HG03354 (cell line): ENCODE results near the gene STRADB.
"Not testable (repeated sequence)": the region's sequence is repeated elsewhere in the genome, so short reads cannot be mapped to it uniquely, and the experiment has no call there.

Experiments used
- ATAC-seq: cut with Tn5 transposase; IDR thresholded peaks from one replicate; pipeline ENCODE4 v1.9.1; 2021; ENCODE audit warnings: mild to moderate bottlenecking; ENCODE audit not compliant: unreplicated experiment, poor library complexity, severe bottlenecking

The STRADB gene

DNA sequence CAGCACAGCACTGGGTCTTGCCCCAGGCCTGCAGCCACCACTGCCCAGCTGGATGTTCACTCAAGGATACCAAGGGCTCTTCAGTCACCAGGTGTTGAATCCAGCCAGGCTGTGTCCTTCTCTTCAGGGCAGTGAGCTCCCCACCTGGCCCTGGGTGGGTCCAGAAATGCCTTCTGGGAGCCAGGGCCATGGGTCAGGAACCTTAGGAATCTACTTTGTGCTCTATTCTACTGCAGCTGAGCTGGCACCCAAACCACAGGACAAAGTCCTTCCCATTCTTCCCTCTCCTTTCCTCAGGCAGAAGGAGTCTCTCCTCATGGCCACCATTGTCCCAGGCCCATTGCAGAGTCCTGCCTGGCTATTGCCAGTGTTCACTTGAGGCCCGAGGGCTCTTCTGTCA is 13.0 kb downstream of the STRADB start:
- ATAC-seq: no peak

GRCh38 chr2:201465524-201465971 is 14.0 kb downstream of the STRADB start:
- ATAC-seq: no peak

GRCh38 chr2:201466050-201466675 is 14.6 kb downstream of the STRADB start:
- ATAC-seq: no peak

GRCh38 chr2:201467666-201468065 is 16.1 kb downstream of the STRADB start:
- no peak for ATAC-seq

- no peak for ATAC-seq
Measured at GRCh38 chr2:201470821-201471731, 19.5 kb downstream of the STRADB start.

GRCh38 chr2:201471732-201472393 is 20.3 kb downstream of the STRADB start:
- no peak for ATAC-seq

GRCh38 chr2:201472411-201472810 is 20.9 kb downstream of the STRADB start:
- ATAC-seq: no peak

GRCh38 chr2:201482543-201482942 is 31.0 kb downstream of the STRADB start:
- ATAC-seq: no peak

DNA sequence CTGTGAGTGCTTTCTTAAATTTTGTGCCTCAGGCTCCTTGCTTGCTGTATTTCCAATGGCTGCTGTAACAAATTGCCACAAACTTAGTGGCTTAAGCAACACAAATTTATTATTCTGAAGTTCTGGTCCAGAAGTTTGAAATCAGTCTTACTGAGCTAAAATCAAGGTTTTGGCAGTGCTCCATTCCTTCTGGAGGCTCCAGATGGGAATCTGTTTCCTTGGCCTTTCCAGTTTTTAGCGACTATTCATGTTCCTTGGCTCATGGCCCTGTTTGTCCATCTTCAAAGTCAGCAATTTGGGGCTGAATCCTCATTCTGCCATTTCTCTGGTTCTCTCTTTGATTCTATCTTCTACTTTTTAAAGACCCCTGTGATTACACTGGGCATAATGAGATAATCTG is 31.8 kb downstream of the STRADB start:
- ATAC-seq: no peak

GRCh38 chr2:201483758-201484157 is 32.2 kb downstream of the STRADB start:
- not testable (repeated sequence) for ATAC-seq

- no peak for ATAC-seq
Measured at GRCh38 chr2:201484805-201485204, 33.3 kb downstream of the STRADB start.

GRCh38 chr2:201490291-201490690 is 38.8 kb downstream of the STRADB start:
- no peak for ATAC-seq

GRCh38 chr2:201496785-201497184 is 45.2 kb downstream of the STRADB start:
- ATAC-seq: no peak

DNA sequence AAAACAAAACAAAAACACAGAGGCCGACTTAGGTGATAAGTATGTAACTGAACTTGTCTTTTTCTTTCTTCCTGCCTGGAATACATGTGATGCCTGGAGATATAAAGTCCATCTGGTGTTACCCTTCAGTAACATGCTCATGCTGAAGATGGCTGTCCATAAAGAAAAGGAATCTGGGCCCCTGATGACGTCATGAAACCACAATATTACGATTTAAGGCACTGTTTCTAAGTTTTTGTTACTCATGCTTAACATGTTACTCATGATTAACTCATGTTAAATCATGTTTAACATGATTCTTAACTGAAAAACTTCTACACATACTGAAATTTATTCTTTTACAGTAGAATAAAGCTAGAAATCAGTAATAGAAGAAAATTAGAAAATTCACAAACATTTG is 49.0 kb downstream of the STRADB start:
- no peak for ATAC-seq

GRCh38 chr2:201502713-201503112 is 51.2 kb downstream of the STRADB start:
- no peak for ATAC-seq

DNA sequence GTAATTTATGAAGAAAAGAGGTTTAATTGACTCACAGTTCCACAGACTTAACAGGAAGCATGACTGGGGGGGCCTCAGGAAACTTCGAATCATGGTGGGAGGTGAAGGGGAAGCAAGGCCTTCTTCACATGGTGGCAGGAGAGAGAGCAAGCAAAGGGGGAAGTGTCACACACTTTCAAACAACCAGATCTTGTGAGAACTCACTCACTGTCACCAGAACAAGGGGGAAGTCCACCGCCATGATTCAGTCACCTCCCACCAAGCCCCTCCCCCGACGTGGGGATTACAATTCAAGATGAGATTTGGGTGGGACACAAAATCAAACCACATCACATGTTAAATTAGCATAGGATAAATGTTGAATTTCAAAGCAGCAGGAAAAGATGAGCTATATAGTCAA is 56.2 kb downstream of the STRADB start:
- ATAC-seq: no peak

DNA sequence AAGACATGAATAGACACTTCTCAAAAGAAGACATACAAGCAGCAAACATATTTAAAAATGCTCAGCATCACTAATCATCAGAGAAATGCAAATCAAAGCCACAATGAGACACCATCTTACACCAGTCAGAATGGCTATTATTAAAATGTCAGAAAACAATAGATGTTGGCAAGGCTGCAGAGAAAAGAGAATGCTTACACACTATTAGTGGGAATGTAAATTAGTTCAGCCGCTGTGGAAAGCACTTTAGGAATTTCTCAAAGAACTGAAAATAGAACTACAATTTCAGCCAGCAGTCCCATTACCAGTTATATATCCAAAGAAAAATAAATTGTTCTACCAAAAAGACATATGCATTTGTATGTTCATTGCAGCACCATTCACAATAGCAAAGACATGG is 61.7 kb downstream of the STRADB start:
- no peak for ATAC-seq

DNA sequence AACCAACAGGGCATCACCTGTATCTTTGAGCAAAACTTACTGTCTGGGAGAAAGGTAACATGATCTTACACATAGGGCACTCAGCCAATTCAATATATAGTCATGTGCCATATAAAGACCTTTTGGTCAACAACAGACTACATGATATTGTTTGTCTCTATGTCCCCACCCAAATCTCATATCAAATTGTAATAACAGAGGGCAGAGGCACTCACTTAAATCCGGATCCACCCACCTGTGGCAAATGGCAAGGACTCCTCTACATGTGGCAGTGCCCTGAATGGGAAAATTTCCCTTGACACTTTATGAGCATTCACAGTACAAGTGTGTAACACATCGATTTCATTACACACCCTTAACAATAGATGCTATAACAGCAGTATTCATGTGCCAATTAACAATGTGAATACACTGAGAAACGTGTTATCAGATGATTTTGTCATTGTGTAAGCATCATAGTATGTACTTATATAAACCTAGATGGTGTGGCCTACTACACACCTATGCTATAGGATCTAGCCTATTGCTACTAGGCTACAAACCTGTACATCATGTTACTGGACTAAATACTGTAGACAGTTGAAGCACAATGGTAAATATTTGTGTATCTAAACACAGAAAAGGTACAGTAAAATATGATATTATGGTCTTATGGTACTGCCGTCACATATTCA is 64.2 kb downstream of the STRADB start:
- no peak for ATAC-seq

- ATAC-seq: no peak
Measured at GRCh38 chr2:201517094-201517493, 65.6 kb downstream of the STRADB start.

DNA sequence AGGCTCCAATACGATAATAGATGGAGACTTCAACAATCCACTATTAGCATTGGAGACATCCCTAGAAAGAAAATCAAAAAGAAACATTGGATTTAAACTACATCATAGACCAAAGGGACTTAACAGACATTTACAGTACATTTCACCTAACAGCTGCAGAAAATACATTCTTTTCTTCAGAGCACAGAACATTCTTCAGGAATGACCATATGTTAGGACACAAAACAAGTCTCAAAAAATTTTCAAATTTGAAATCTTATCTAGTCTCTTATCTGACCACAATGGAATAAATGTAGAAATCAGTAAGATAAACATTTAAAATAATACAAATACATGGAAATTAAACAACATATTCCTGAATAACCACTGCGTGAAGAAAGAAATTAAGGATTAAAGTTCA is 68.7 kb downstream of the STRADB start:
- ATAC-seq: no peak
